Osteocyte (in vitro differentiated cells): ENCODE data around the gene KRT6C. TPM values are rescaled to one million over a fixed set of nuclear protein-coding genes. Genes with fewer than 3 reads are reported as not detected.
"Not testable (repeated sequence)": the region's sequence is repeated elsewhere in the genome, so short reads cannot be mapped to it uniquely, and the experiment has no call there.

Experiments used
- DNase-seq: peaks from one replicate; pipeline ENCODE4 v3.0.0; 2021; ENCODE audit warnings: mixed read lengths; ENCODE audit not compliant: unreplicated experiment; ENCODE audit errors: extremely low spot score
- H3K27ac Mint-ChIP-seq: one replicate; pipeline ENCODE4 v1.8.0; 2021; ENCODE audit warnings: mild to moderate bottlenecking, mixed read lengths; ENCODE audit not compliant: unreplicated experiment
- H3K27me3 Mint-ChIP-seq: one replicate; pipeline ENCODE4 v1.8.0; 2021; ENCODE audit warnings: mixed read lengths; ENCODE audit not compliant: unreplicated experiment
- H3K36me3 Mint-ChIP-seq: one replicate; pipeline ENCODE4 v1.8.0; 2021; ENCODE audit warnings: mixed read lengths; ENCODE audit not compliant: unreplicated experiment
- H3K4me1 Mint-ChIP-seq: one replicate; pipeline ENCODE4 v1.8.0; 2021; ENCODE audit warnings: mixed read lengths; ENCODE audit not compliant: unreplicated experiment
- H3K4me3 Mint-ChIP-seq: one replicate; pipeline ENCODE4 v1.8.0; 2021; ENCODE audit warnings: mild to moderate bottlenecking, moderate library complexity, mixed read lengths; ENCODE audit not compliant: unreplicated experiment
- H3K9me3 Mint-ChIP-seq: one replicate; pipeline ENCODE4 v1.8.0; 2021; ENCODE audit warnings: mixed read lengths; ENCODE audit not compliant: unreplicated experiment
- total RNA-seq: library from RNA; stranded (reverse); gene quantifications from 2 replicates; pipeline ENCODE4 v1.2.1, GENCODE V29; 2021
- TF ChIP-seq, protein P1 (sequence below): fragments of 200-600 bp; sonication (generic); IDR thresholded peaks from 2 replicates; pipeline ENCODE4 v1.5.0; 2021; ENCODE audit warnings: antibody characterized with exemption, mild to moderate bottlenecking, moderate library complexity

The KRT6C gene
- total RNA-seq, 1 donor from 2014 or later, result not detected

DNA sequence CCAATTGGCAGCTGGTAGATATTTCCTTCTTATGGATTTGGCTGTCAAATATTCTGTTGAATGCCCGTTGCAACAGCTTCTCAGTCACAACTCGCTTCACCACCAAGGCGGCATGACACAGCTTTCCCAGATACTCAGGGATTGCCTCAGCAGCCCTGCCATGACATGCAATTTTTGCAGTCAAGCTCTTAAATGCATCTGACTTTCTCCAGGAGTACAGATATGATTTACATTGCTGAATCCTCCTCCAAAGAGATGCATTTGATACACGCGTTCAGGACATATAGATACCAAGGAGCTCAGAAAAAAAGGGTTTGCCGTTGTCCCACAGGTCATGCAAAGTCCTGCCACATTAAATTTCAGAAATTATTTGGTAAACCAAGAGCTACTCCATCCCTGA, 40.1 kb upstream of the KRT6C start:
- Mint-ChIP-seq H3K9me3 (peaks cover 4% of the 10 kb centered on the region), H3K4me3 (no peak overlapping the region), H3K36me3 (no peaks in the 10 kb centered on the region), H3K27me3 (peaks cover 65% of the 10 kb centered on the region), H3K27ac (no peak overlapping the region), H3K4me1 (no peaks in the 10 kb centered on the region)
- TF ChIP-seq, protein P1, sequence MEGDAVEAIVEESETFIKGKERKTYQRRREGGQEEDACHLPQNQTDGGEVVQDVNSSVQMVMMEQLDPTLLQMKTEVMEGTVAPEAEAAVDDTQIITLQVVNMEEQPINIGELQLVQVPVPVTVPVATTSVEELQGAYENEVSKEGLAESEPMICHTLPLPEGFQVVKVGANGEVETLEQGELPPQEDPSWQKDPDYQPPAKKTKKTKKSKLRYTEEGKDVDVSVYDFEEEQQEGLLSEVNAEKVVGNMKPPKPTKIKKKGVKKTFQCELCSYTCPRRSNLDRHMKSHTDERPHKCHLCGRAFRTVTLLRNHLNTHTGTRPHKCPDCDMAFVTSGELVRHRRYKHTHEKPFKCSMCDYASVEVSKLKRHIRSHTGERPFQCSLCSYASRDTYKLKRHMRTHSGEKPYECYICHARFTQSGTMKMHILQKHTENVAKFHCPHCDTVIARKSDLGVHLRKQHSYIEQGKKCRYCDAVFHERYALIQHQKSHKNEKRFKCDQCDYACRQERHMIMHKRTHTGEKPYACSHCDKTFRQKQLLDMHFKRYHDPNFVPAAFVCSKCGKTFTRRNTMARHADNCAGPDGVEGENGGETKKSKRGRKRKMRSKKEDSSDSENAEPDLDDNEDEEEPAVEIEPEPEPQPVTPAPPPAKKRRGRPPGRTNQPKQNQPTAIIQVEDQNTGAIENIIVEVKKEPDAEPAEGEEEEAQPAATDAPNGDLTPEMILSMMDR, result no peak
- DNase-seq, result no peak

DNA sequence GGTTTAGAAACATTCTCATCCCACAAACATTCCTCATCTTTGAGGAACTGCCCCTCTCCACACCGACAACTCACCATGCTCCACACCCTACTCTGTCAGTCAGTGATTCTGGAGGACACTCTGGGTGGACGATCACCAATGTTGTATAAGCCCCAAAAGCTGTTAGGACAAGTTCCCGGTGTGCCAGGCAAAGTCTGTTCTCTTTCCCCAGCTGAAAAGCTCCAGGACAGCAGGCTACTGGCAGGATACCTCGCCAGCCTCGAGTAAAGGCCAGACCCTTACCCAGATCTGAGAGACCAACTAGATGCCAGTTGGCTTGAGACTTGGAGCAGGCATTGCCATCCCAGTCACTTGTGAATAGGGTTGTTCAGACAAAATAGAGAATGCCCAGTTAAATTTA, 34.6 kb upstream of the KRT6C start:
- no peak overlapping the region for H3K27ac Mint-ChIP-seq
- H3K4me1 Mint-ChIP-seq, result no peaks in the 10 kb centered on the region
- H3K27me3 Mint-ChIP-seq, result peaks cover 61% of the 10 kb centered on the region

DNA sequence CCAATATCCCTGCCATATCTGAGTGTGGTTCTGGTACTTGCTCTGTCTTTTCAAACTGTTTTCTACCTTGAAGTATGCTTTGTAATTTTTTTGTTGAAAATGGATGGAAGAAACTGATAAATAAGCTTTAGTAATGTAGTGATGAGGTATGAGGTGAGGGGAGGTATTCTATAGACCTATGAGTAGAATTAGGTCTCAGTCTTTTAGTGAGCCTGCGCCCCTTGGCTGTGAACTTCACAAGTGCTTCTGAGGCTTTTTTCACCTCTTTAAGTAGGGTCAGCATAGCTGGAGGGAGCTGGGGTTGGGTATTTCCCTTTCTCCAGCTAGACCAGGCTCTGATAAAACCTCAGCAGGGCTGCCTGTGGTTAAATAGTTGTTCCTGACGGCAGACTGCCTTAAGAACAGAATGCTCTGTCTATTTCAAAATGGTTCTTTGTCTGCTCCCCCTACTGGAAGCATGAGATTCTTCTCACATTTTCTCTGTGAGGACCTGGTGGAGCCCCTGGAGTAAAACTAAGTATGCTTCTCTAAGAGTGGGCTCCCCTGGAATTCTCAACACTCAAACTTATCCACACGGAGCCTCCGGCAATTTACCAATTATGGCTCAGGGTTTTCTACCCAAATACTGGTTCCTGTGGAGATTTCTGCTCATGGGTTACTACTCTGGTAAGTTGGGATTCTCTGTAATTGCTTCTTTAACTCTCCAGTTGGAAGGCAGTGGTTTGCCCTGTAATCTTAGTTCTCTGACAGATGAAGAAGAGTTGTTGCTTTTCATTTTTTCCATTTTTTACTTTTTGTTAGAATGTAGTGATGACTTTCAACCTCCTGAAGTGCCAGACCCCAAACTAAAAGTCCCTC, 33.5 kb upstream of the KRT6C start:
- Mint-ChIP-seq H3K4me1 (no peaks in the 10 kb centered on the region), H3K4me3 (no peak overlapping the region), H3K36me3 (no peaks in the 10 kb centered on the region), H3K27ac (no peak overlapping the region), H3K9me3 (peaks cover 4% of the 10 kb centered on the region), H3K27me3 (peaks cover 58% of the 10 kb centered on the region)
- DNase-seq, result no peak
- TF ChIP-seq, protein P1, result peak; percentile 67

More for the DNA sequence above, 34.6 kb upstream of the KRT6C start:
- Mint-ChIP-seq H3K36me3 (no peaks in the 10 kb centered on the region), H3K4me3 (no peak overlapping the region), H3K9me3 (peaks cover 4% of the 10 kb centered on the region)
- no peak for DNase-seq
- TF ChIP-seq, protein P1, result no peak

DNA sequence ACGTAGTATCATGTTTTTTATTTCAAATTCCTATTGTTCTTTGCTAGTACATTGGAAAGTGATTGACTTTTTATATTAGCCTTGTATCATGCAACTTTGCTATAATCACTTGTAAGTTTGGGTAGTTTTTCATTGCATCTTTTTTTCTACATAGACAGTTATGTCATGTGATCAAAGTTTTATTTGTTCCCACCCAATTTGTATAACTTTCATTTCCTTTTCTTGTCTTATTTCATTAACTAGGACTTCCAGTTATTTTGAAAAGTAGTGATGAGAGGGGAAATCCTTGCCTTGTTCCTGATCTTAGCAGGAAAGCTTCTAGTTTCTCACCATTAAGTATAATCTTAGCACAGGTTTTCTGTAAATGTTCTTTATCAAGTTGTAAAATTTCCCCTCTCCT, 29.3 kb upstream of the KRT6C start:
- DNase-seq, result no peak

DNA sequence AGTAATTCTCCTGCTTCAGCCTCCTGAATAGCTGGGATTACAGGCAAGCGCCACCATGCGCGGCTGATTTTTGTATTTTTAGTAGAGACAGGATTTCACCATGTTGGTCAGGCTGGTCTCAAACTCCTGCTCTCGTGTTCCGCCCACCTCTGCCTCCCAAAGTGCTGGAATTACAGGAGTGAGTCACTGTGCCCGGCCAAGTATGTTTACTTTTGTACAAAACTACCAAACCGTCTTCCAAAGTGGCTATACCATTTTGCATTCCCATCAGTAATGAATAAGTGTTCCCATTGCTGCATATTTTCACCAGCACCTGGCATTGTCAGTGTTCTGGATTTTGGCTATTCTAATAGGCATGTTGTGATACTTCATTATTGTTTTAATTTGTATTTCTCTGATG, 27.9 kb upstream of the KRT6C start:
- TF ChIP-seq, protein P1, result no peak
- DNase-seq, result no peak
- H3K4me3 Mint-ChIP-seq, result no peak overlapping the region
- no peaks in the 10 kb centered on the region for H3K36me3 Mint-ChIP-seq
- no peak overlapping the region for H3K27ac Mint-ChIP-seq
- peaks cover 4% of the 10 kb centered on the region for H3K9me3 Mint-ChIP-seq
- peaks cover 2% of the 10 kb centered on the region for H3K4me1 Mint-ChIP-seq
- H3K27me3 Mint-ChIP-seq, result peaks cover 47% of the 10 kb centered on the region

More for the DNA sequence above, 29.3 kb upstream of the KRT6C start:
- peaks cover 4% of the 10 kb centered on the region for H3K9me3 Mint-ChIP-seq
- no peak overlapping the region for H3K4me3 Mint-ChIP-seq
- no peak overlapping the region for H3K27ac Mint-ChIP-seq
- TF ChIP-seq, protein P1, result no peak
- peaks cover 2% of the 10 kb centered on the region for H3K4me1 Mint-ChIP-seq
- no peaks in the 10 kb centered on the region for H3K36me3 Mint-ChIP-seq
- H3K27me3 Mint-ChIP-seq, result peaks cover 52% of the 10 kb centered on the region

DNA sequence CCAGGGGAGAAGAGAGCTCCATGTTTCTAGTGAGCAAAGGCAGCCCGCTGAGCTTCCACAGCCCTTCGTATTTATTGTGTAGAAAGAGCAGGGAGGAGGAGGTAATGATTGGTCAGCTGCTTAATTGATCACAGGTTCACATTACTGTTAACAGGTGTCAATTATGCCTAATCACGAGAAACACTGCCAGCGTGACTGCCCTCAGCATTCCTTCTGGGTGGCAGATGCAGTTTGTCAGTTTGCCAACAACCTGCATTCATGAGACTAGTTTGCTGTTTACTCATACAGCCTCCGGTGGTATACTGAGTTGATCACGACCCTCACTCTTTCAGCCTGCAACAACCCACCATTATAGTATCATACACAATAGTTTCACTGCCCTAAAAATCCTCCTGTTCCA, 27.0 kb upstream of the KRT6C start:
- DNase-seq, H3K4me1 Mint-ChIP-seq, H3K36me3 Mint-ChIP-seq, H3K4me3 Mint-ChIP-seq, H3K9me3 Mint-ChIP-seq, H3K27ac Mint-ChIP-seq: not testable (repeated sequence)
- peaks cover 44% of the 10 kb centered on the region for H3K27me3 Mint-ChIP-seq
